SU-DHL-6 (cell line): ENCODE data around the gene CLDN3.
"Not testable (repeated sequence)": the region's sequence is repeated elsewhere in the genome, so short reads cannot be mapped to it uniquely, and the experiment has no call there.

Experiments
- H2AFZ ChIP-seq: fragments of 200-600 bp; sonication (generic); 2 replicates; pipeline ENCODE4 v1.6.1; 2014; ENCODE audit warnings: low read depth, mild to moderate bottlenecking, moderate library complexity, mixed read lengths, antibody characterized with exemption, low read length; ENCODE audit not compliant: severe bottlenecking
- H3F3A ChIP-seq: fragments of 200-600 bp; shearing (Covaris generic); 2 replicates; pipeline ENCODE4 v1.6.0; 2016; ENCODE audit warnings: antibody characterized with exemption, mild to moderate bottlenecking; ENCODE audit not compliant: insufficient read depth
- H3K27ac ChIP-seq: fragments of 200-600 bp; sonication (generic); 2 replicates; pipeline ENCODE4 v1.5.1; 2016; ENCODE audit warnings: low read depth, mild to moderate bottlenecking, low read length, moderate library complexity, mixed read lengths
- H3K27me3 ChIP-seq: fragments of 200-600 bp; sonication (generic), shearing (Covaris generic); 2 replicates; pipeline ENCODE4 v1.6.0; 2014; ENCODE audit warnings: mild to moderate bottlenecking, low read length
- H3K36me3 ChIP-seq: fragments of 200-600 bp; sonication (generic); 2 replicates; pipeline ENCODE4 v1.6.1; 2014; ENCODE audit warnings: mild to moderate bottlenecking, low read length, mixed read lengths
- H3K4me2 ChIP-seq: fragments of 300-600, 200-600 bp; shearing (Covaris generic), sonication (generic); 2 replicates; pipeline ENCODE4 v1.6.0; 2014; ENCODE audit warnings: low read length, low read depth, mild to moderate bottlenecking; ENCODE audit not compliant: poor library complexity, severe bottlenecking
- H3K4me3 ChIP-seq: fragments of 200-600 bp; sonication (generic); 2 replicates; pipeline ENCODE4 v1.5.1; 2014; ENCODE audit warnings: antibody characterized with exemption, low read length, mild to moderate bottlenecking, mixed read lengths; ENCODE audit not compliant: insufficient read depth, poor library complexity, severe bottlenecking
- H3K79me2 ChIP-seq: fragments of 200-600 bp; sonication (generic); 2 replicates; pipeline ENCODE4 v1.6.1; 2014; ENCODE audit warnings: mild to moderate bottlenecking, low read length, moderate library complexity; ENCODE audit not compliant: insufficient read depth
- H3K9ac ChIP-seq: fragments of 200-600 bp; sonication (generic); 2 replicates; pipeline ENCODE4 v1.7.0; 2014; ENCODE audit warnings: mild to moderate bottlenecking, low read length
- H3K9me2 ChIP-seq: fragments of 200-600 bp; sonication (generic); replicated peaks from 2 replicates; pipeline ENCODE4 v1.6.1; 2014; ENCODE audit warnings: low read length; ENCODE audit not compliant: insufficient read depth
- H3K9me3 ChIP-seq: fragments of 200-600 bp; sonication (generic); 2 replicates; pipeline ENCODE4 v1.6.1; 2014; ENCODE audit warnings: low read length, mixed read lengths; ENCODE audit not compliant: insufficient read depth
- H4K20me1 ChIP-seq: fragments of 200-600 bp; sonication (generic); 2 replicates; pipeline ENCODE4 v1.6.1; 2014; ENCODE audit warnings: low read depth, mild to moderate bottlenecking, antibody characterized with exemption, low read length, moderate library complexity, mixed read lengths
- EZH2phosphoT487 ChIP-seq: fragments of 200-600 bp; sonication (generic), shearing (Covaris generic); conservative IDR thresholded peaks from 2 replicates; pipeline ENCODE4 v1.6.1; 2018; ENCODE audit warnings: mild to moderate bottlenecking, antibody characterized with exemption, low read length, moderate library complexity, mixed read lengths
- TF ChIP-seq, protein P1 (sequence below): fragments of 200-600 bp; sonication (generic); IDR thresholded peaks from one replicate; pipeline ENCODE4 v1.5.1; 2017; ENCODE audit warnings: antibody characterized with exemption, mild to moderate bottlenecking, low read length, moderate library complexity; ENCODE audit not compliant: insufficient read depth, poor library complexity, severe bottlenecking

CLDN3 gene

DNA sequence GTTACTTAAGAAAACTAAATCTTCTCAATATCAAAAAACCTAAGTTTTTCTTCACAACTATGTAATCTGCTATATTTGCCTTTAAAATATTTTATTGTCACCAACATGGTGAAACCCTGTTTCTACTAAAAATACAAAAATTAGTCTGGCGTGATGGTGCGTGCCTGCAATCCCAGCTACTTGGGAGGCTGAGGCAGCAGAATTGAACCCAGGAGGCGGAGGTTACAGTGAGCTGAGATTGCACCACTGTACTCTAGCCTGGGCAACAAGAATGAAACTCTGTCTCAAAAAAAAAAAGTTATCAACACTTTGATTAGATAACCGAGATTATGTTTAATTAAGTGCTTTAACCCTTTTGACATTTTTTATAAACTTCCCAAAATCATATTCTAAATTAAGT is 32.4 kb upstream of the CLDN3 start:
- TF ChIP-seq, protein P1, sequence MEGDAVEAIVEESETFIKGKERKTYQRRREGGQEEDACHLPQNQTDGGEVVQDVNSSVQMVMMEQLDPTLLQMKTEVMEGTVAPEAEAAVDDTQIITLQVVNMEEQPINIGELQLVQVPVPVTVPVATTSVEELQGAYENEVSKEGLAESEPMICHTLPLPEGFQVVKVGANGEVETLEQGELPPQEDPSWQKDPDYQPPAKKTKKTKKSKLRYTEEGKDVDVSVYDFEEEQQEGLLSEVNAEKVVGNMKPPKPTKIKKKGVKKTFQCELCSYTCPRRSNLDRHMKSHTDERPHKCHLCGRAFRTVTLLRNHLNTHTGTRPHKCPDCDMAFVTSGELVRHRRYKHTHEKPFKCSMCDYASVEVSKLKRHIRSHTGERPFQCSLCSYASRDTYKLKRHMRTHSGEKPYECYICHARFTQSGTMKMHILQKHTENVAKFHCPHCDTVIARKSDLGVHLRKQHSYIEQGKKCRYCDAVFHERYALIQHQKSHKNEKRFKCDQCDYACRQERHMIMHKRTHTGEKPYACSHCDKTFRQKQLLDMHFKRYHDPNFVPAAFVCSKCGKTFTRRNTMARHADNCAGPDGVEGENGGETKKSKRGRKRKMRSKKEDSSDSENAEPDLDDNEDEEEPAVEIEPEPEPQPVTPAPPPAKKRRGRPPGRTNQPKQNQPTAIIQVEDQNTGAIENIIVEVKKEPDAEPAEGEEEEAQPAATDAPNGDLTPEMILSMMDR, result no peak
- no peak for TF ChIP-seq EZH2phosphoT487
- Histone ChIP-seq H3K27ac (no peak overlapping the region), H3K79me2 (no peaks in the 10 kb centered on the region), H3K9ac (no peak overlapping the region), H2AFZ (no peak overlapping the region), H3K9me3 (no peaks in the 10 kb centered on the region), H3K27me3 (no peaks in the 10 kb centered on the region; the same call in 1 of the 2 replicates), H3K36me3 (no peaks in the 10 kb centered on the region), H3K4me3 (no peak overlapping the region), H3K9me2 (no peaks in the 10 kb centered on the region), H3K4me2 (no peak overlapping the region), H3F3A (peaks cover 7% of the 10 kb centered on the region; the same call in 1 of the 2 replicates), H4K20me1 (peaks cover 5% of the 10 kb centered on the region; the same call in 1 of the 2 replicates)

DNA sequence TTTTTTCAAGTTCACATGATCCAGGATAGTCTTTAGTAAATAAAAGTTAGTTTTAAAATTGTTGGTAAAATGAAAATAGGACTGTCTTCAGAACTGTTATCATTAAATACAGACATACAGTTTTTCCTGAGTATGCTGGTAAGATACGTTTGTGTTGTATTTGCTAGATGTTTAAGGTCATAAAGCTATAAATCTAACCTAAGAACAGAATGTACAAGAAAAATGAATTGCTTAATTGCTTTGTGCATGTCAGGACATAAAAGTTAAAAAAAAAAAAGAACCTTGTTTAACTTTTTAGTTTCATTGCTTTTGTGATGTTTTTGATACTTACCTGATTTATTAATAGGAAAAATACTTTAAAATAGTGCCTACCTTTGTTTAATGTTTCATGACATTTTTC is 31.5 kb upstream of the CLDN3 start:
- H4K20me1 ChIP-seq, result peaks cover 5% of the 10 kb centered on the region; the same call in 1 of the 2 replicates
- no peaks in the 10 kb centered on the region for H3K9me3 ChIP-seq
- no peak overlapping the region for H2AFZ ChIP-seq
- H3K9me2 ChIP-seq, result no peaks in the 10 kb centered on the region
- no peak overlapping the region for H3K27ac ChIP-seq
- H3K4me3 ChIP-seq, result no peak overlapping the region
- no peaks in the 10 kb centered on the region; the same call in 1 of the 2 replicates for H3K27me3 ChIP-seq
- peaks cover 7% of the 10 kb centered on the region; the same call in 1 of the 2 replicates for H3F3A ChIP-seq
- H3K9ac ChIP-seq, result no peak overlapping the region
- no peaks in the 10 kb centered on the region for H3K79me2 ChIP-seq
- H3K4me2 ChIP-seq, result no peak overlapping the region
- no peaks in the 10 kb centered on the region for H3K36me3 ChIP-seq
- TF ChIP-seq, protein P1, result no peak
- TF ChIP-seq EZH2phosphoT487, result no peak

DNA sequence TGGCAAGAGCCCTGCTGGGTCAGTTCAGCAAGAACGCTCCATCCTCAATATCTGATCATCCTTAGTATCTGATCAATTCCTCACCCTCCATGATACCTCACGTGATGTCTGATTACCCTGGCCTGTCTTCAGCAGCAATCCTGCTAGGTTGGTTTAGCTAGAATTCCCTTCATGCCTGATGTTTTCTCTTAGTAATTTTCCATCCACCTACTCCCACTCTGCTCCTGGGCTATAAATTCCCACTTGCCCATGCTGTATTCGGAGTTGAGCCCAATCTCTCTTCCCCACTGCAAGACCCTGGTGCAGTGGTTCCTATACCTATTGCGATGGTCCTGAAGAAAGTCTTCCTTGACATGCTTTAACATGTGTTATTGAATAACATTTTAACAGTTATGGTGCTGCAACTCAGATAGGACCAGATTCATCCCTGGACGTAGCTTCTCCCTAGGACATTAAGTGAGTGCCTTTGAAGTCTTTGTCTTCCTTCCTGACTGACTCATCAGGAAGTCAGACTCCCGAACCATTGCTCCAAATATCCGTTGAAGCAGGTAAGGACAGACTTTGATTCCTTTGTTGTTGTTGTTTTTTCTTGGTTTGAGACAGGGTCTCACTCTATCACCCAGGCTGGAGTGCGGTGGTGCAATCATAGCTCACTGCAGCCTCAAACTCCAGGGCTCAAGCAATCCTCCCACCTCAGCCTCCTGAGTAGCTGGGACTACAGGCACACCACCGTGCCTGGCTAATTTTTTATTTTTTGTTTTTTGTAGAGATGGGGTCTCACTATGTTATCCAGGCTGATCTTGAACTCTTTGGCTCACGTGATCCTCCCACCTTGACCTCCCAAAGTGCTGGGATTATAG is 29.4 kb upstream of the CLDN3 start:
- Histone ChIP-seq H3F3A (peaks cover 7% of the 10 kb centered on the region; the same call in 1 of the 2 replicates), H3K9ac (no peak overlapping the region), H4K20me1 (peaks cover 5% of the 10 kb centered on the region; the same call in 1 of the 2 replicates), H3K27me3 (no peaks in the 10 kb centered on the region; the same call in 1 of the 2 replicates), H3K79me2 (no peaks in the 10 kb centered on the region), H3K9me3 (no peaks in the 10 kb centered on the region), H3K4me2 (no peak overlapping the region), H3K4me3 (no peak overlapping the region), H2AFZ (no peak overlapping the region), H3K27ac (no peak overlapping the region), H3K9me2 (no peaks in the 10 kb centered on the region), H3K36me3 (no peaks in the 10 kb centered on the region)
- TF ChIP-seq EZH2phosphoT487, result no peak

DNA sequence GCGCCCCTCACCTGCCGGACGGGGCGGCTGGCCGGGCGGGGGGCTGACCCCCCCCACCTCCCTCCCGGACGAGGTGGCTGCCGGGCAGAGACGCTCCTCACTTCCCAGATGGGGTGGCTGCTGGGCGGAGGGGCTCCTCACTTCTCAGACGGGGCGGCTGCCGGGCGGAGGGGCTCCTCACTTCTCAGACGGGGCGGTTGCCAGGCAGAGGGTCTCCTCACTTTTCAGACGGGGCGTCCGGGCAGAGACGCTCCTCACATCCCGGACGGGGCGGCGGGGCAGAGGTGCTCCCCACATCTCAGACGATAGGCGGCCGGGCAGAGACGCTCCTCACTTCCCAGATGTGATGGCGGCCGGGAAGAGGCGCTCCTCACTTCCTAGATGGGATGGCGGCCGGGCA is 27.1 kb upstream of the CLDN3 start:
- H3K36me3 ChIP-seq, H2AFZ ChIP-seq, H3K4me2 ChIP-seq, H3K27ac ChIP-seq, H3F3A ChIP-seq, H3K4me3 ChIP-seq, H4K20me1 ChIP-seq, H3K9me3 ChIP-seq, H3K27me3 ChIP-seq, H3K79me2 ChIP-seq, H3K9me2 ChIP-seq, H3K9ac ChIP-seq: not testable (repeated sequence)

DNA sequence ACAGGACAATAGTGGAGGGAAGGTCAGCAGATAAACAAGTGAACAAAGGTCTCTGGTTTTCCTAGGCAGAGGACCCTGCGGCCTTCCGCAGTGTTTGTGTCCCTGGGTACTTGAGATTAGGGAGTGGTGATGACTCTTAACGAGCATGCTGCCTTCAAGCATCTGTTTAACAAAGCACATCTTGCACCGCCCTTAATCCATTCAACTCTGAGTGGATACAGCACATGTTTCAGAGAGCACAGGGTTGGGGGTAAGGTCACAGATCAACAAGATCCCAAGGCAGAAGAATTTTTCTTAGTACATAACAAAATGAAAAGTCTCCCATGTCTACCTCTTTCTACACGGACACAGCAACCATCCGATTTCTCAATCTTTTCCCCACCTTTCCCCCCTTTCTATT is 26.6 kb upstream of the CLDN3 start:
- H3K27ac ChIP-seq, H3K9ac ChIP-seq, H3K4me2 ChIP-seq, H3F3A ChIP-seq, H4K20me1 ChIP-seq, H3K4me3 ChIP-seq, H2AFZ ChIP-seq, H3K27me3 ChIP-seq, H3K36me3 ChIP-seq, H3K9me3 ChIP-seq, H3K79me2 ChIP-seq, H3K9me2 ChIP-seq: not testable (repeated sequence)

DNA sequence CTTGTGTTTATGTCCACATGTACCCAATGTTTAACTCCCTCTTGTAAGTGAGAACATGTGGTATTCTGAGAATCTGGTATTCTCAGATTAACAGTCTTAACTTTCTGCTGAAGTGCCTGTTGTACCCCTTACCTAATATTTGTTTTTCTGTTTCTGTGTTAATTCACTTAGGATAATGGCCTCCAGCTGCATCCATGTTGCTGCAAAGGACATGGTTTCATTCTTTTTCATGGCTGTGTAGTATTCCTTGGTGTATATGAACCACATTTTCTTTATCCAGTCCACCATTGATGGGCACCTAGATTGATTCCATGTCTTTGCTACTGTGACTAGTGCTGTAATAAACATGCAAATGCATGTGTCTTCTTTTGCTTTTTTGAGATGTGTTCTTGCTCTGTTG is 25.1 kb upstream of the CLDN3 start:
- not testable (repeated sequence) for H3K27me3 ChIP-seq, H2AFZ ChIP-seq, H3K4me2 ChIP-seq, H3K79me2 ChIP-seq, H4K20me1 ChIP-seq, H3K27ac ChIP-seq, H3K9ac ChIP-seq, H3K36me3 ChIP-seq, H3F3A ChIP-seq, H3K9me2 ChIP-seq, H3K9me3 ChIP-seq, H3K4me3 ChIP-seq
